GM19328 (cell line): ENCODE results near the gene RHBDF1.
A peak's percentile ranks its signal among the peaks of the same experiment; 100 is the strongest.
"Not testable (repeated sequence)": the region's sequence is repeated elsewhere in the genome, so short reads cannot be mapped to it uniquely, and the experiment has no call there.

ENCODE experiments used
- ATAC-seq: cut with Tn5 transposase; IDR thresholded peaks from one replicate; pipeline ENCODE4 v1.9.1; 2021; ENCODE audit warnings: mild to moderate bottlenecking, moderate library complexity; ENCODE audit not compliant: unreplicated experiment

Gene RHBDF1

GRCh38 chr16:59440-60059, 12.9 kb downstream of the RHBDF1 start:
- no peak for ATAC-seq

DNA sequence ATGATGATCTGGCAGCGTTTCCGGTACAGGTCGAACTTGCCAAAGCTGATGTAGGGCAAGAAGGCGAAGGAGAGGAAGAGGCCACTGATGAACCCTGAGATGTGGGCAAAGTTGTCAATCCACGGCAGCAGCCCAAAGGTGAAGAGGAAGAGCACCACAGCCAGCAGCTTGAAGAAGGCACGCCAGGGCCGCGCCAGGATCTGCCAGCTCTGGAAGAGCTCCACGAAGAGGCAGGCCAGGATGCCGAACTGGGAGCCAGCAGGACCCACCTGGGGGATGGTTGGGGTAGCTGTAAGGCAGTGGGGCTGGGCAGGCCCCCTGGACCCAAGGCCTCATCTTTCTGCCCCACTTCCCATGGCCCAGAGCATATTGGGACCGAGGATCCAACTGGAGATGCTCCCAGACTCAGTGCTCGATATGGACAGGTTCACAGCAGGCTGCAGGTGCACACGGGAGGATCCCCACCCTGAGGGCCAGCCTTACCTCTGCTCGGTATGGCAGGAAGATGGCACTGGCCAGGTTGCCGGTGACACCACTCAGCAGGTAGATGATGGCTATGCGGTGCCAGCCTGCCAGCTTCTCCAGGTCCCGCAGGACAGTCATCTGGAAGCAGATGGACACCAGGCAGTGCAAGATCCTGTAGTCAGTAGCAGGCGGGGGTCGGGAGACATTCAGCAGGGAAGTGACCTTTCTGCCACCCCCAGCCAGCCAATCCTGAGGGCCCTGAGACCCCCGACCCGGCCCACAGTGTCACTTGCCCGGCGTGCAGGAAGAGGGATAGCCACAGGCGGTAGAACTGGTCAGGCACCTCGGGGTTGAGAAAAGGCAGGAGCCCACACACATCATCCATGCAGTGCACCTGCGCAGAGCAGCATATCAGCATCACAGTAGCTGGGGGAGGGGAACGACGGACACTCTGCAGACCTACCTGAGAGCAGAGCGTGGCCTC, 13.7 kb downstream of the RHBDF1 start:
- no peak for ATAC-seq

- no peak for ATAC-seq
Observed at GRCh38 chr16:57711-58110, 14.7 kb downstream of the RHBDF1 start.

- no peak for ATAC-seq
Observed at GRCh38 chr16:56231-56927, 16.1 kb downstream of the RHBDF1 start.

DNA sequence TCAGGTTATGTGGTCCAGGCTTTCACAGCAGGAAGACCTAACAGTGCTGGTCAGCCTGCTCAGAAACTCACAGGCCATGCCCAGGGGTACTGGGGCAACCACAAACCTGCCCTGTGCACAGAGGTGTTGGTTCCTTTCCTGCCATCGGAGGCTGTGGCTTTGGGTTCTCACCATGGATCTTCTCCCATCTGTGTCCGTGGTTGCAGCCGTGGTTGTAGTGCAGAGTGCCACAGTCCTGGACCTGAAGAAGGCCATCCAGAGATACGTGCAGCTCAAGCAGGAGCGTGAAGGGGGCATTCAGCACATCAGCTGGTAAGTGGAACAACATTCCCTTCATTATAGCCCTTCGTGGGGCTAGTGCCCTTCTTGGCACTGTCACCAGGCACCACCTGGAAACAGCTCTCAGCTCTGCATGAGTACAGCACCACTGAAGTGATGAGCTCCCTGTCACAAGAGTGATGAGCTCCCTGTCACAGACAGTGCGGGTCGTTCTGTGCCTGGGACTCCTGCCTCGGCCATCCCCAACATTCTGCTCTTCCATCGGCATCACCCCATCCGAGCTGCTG, 16.8 kb downstream of the RHBDF1 start:
- ATAC-seq = no peak

- no peak for ATAC-seq
Observed at GRCh38 chr16:54237-54581, 18.2 kb downstream of the RHBDF1 start.

GRCh38 chr16:53346-54236, 18.8 kb downstream of the RHBDF1 start, which contains the start of the genes POLR3K and SNRNP25:
POLR3K (minus strand) TSS chr16:53608; CDS start chr16:53586, 22 bp downstream.
SNRNP25 (plus strand) TSS chr16:53828; CDS start chr16:54017, 189 bp downstream.
- peak; percentile 91 for ATAC-seq

DNA sequence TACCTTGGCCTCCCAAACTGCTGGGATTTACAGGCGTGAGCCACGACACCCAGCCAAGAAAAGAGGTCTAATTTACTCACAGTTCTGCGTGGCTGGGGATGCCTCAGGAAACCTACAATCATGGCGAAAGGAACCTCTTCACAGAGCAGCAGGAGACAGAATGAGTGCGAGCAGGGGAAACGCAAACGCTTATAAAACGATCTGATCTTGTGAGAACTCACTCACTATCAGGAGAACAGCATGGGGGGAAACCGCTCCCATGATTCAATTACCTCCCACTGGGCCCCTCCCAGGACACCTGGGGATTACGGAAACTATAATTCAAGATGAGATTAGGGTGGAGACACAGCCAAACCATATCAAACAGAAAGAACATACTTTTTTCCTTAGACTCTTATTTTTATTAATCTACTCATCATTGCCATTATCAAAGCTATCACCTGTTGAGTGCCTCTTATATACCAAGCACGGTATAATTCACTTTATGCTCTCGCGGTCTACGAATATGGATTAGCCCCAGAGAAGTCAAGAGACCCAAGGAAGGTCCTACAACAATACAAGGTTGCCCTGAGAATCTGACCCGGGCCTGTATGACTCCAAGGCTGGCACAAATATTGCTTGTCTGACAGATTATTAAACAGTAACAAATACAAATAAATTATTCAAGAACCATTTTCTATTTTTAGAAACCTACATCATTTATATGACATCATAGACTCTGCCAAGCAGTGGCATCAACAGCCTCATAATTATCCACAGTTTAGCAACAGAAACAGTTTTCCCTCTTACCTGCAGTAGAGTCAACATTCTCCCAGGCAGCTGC, 21.5 kb downstream of the RHBDF1 start:
- ATAC-seq = no peak

- no peak for ATAC-seq
Observed at GRCh38 chr16:47234-47633, 25.2 kb downstream of the RHBDF1 start.

DNA sequence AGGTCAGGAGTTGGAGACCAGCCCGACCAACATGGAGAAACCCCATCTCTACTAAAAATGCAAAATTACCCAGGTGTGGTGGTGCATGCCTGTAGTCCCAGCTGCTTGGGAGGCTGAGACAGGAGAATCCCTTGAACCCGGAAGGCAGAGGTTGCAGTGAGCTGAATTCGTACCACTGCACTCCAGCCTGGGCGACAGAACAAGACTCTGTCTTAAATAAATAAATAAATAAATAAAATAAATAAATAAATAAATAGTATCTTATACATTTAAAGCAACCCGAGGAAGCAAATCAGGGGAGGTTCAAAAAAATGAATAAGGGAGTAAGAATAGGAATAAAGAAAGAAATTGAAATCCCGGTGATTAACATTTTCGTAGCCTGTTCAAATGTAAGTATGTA, 25.9 kb downstream of the RHBDF1 start:
- ATAC-seq = not testable (repeated sequence)

- ATAC-seq = no peak
Observed at GRCh38 chr16:45454-45853, 27.0 kb downstream of the RHBDF1 start.

- no peak for ATAC-seq
Observed at GRCh38 chr16:44655-45054, 27.8 kb downstream of the RHBDF1 start.

- no peak for ATAC-seq
Observed at GRCh38 chr16:43294-43693, 29.1 kb downstream of the RHBDF1 start.

GRCh38 chr16:42691-43090, 29.7 kb downstream of the RHBDF1 start:
- no peak for ATAC-seq

DNA sequence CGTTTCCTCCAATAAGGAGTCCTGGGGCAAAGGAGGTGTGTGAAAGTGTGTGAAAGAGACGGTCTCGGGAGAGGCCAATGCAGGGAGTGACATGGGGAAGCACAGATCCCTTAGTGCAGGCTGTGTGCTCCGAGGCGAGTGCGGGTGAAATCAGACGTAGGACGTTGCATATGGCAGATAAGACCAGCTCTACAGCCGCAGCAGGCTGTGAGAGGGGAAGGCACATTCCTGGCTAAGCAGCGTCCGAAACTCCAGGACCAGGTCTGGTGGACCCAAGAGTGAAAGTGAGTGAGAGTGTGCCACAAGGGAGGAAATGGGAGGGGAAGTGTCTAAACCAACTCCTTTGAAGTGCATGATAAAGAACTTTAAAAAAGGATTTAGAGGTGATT, 30.4 kb downstream of the RHBDF1 start:
- ATAC-seq = no peak

DNA sequence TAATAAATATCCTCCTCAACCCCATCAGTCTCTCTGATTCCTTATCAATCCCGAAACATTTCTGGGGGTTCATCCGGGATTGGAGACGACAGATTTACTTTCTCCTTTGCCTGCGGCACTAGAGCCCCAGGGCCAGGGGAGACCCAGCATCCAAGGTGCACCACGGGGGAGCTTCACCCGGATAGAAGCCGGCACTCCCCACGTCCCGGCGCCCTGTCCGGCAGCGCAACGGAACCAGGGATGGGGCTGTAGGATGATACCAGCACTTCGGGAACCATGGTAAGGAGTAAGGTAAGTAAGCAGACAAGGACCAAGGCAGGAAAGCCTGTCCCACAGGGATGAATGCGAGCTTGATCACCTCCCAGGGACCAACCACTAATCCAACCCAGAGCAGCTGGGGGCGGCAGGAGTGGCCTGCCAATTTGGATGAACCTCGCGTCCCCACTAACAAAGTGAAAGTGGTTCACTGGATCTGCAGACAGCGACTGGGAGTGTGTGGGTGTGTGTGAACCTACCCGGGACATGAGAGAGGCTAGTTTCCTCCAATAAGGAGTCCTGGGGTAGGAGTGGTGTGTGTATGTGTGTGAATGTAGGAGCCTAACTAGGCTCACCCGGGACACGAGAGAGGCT, 30.9 kb downstream of the RHBDF1 start:
- no peak for ATAC-seq

DNA sequence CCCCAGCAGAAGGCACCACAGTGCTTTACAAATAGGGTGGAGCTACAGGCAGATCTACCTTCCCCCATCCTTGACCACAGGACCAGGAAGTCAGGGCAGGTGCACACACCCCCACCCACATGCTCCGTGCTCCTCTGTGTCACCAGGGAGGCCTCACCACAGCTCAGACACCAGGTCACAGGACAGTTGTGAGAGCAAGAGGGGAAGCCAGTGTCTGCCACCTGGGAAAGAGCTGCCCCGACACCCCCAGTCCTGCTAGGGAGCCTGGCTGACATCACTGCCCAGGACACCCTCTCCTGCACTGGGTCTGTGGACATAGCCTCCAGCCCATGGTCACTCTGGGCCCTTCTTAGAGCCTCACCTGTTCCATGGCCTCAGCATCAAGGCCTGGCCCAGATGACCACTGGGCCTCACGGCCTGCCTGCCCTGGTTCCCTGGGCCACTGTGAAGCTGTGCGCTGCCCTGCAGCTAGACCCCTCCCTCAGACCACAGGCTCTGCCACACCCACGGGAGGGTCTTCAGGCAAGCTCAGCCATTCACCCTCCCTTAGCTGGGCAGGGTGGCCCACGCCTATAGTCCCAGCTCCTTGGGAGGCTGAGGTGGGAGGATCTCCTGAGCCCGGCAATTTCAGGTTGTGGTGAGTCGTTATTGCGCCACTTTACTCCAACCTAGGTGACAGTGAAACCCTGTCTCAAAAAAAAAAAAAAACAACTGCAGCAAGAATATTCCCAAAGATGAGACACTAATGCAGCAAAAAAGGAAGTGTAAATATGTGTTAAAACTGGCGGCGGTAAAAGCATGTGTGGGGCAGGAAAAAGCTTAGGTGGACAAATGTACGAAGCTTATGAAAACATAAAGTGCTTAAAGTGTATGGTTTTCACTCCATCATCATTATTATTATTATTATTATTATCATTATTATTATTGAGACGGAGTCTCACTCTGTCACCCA, 33.2 kb downstream of the RHBDF1 start:
- ATAC-seq = peak; percentile 67

DNA sequence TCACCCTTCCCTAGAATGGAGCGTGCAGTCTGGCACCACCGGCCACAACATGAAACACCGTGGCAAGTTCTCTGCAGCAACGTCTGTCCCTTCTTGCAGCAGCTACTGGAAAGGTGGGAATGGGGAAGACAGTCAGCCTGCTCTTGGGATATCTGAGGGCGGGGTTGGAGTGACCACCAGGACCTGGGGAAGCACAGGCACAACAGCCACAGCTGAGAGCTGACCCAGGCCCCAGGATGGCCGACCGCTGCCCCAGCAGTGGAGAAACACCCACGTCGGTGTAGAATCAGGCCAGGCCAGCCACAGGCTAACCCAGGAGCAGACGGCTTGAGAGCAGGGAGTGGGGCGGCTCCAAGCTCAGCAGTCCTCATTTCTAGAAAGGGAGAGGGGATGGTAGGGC, 34.2 kb downstream of the RHBDF1 start:
- ATAC-seq = not testable (repeated sequence)
